ENCODE data around the gene SHB.

The SHB gene

GRCh38 chr9:37931592-37931991 is 137.4 kb downstream of the SHB start:
- H2BK15ac ChIP-seq (ENCODE audit: low read depth, poor library complexity, severe bottlenecking), result no peak overlapping the region
- no peak overlapping the region for H4K8ac ChIP-seq (ENCODE audit: low read length)
- DNase-seq, result no peak
- peaks cover 25% of the 10 kb centered on the region for H3K4me1 ChIP-seq (ENCODE audit: control insufficient read depth, insufficient read depth, low read depth, low read length)
- no peak overlapping the region for H3K23ac ChIP-seq (ENCODE audit: low read length in 2 of 2)
- peaks cover 26% of the 10 kb centered on the region for H3K79me1 ChIP-seq (replicated peaks; ENCODE audit: low read length, poor library complexity, severe bottlenecking)
- no peak overlapping the region for H2BK5ac ChIP-seq (ENCODE audit: low read depth, low read length, poor library complexity, severe bottlenecking)
- H2AFZ ChIP-seq (ENCODE audit: low read depth, low read length), result no peak overlapping the region
- WGBS, result 97% methylated on average over 3 of the region's 5 CpGs
- H3K36me3 ChIP-seq (ENCODE audit: control insufficient read depth in 1 of 2, insufficient read depth in 2 of 2, low read depth in 1 of 2, low read length in 2 of 2), result peaks cover 18 to 49% of the 10 kb centered on the region in 2 experiments
- no peak overlapping the region for H3K4me2 ChIP-seq (ENCODE audit: low read length, poor library complexity, severe bottlenecking)
- no peak overlapping the region for H2BK12ac ChIP-seq (ENCODE audit: low read length in 2 of 2)
- no peak overlapping the region for H3K18ac ChIP-seq (ENCODE audit: low read depth in 1 of 2, low read length in 2 of 2)
- H3K14ac ChIP-seq (ENCODE audit: low read length in 2 of 2), result no peak overlapping the region
- H3K4me3 ChIP-seq (ENCODE audit: insufficient read depth in 1 of 2, low read depth in 1 of 2, low read length in 2 of 2), result no peak overlapping the region
- no peak overlapping the region for H3K27ac ChIP-seq (ENCODE audit: low read length, poor library complexity, severe bottlenecking)
- no peaks in the 10 kb centered on the region for H3K27me3 ChIP-seq (ENCODE audit: control insufficient read depth in 1 of 2, insufficient read depth in 1 of 2, low read length in 2 of 2)
- no peak overlapping the region for H2BK120ac ChIP-seq (ENCODE audit: low read depth, low read length)
- H4K91ac ChIP-seq (ENCODE audit: low read length), result no peak overlapping the region
- H3K9me3 ChIP-seq (ENCODE audit: control insufficient read depth, low read length), result no peaks in the 10 kb centered on the region
- H2AK5ac ChIP-seq (ENCODE audit: low read length, severe bottlenecking), result no peak overlapping the region
- H3K4ac ChIP-seq (ENCODE audit: low read depth in 1 of 2, low read length in 2 of 2), result no peak overlapping the region
- no peak overlapping the region for H3K9ac ChIP-seq (ENCODE audit: low read length)

GRCh38 chr9:37929441-37929895 is 139.6 kb downstream of the SHB start:
- DNase-seq, result peak; percentile 88
- Histone ChIP-seq H4K8ac (ENCODE audit: low read length) (peak overlapping the region; percentile 16), H3K36me3 (ENCODE audit: control insufficient read depth in 1 of 2, insufficient read depth in 2 of 2, low read depth in 1 of 2, low read length in 2 of 2) (peaks cover 18 to 53% of the 10 kb centered on the region in 2 experiments), H3K27me3 (ENCODE audit: control insufficient read depth in 1 of 2, insufficient read depth in 1 of 2, low read length in 2 of 2) (no peaks in the 10 kb centered on the region), H3K4me1 (ENCODE audit: control insufficient read depth, insufficient read depth, low read depth, low read length) (peaks cover 43% of the 10 kb centered on the region), H3K18ac (ENCODE audit: low read depth in 1 of 2, low read length in 2 of 2) (peak overlapping the region; percentile 71 to 85), H3K14ac (ENCODE audit: low read length in 2 of 2) (peak overlapping the region in 1 of 2 experiments; percentile 51), H3K9me3 (ENCODE audit: control insufficient read depth, low read length) (no peaks in the 10 kb centered on the region), H2BK12ac (ENCODE audit: low read length in 2 of 2) (peak overlapping the region in 1 of 2 experiments; percentile 91), H3K4me3 (ENCODE audit: insufficient read depth in 1 of 2, low read depth in 1 of 2, low read length in 2 of 2) (no peak overlapping the region), H3K9ac (ENCODE audit: low read length) (no peak overlapping the region), H2AFZ (ENCODE audit: low read depth, low read length) (no peak overlapping the region), H3K79me1 (replicated peaks; ENCODE audit: low read length, poor library complexity, severe bottlenecking) (peaks cover 25% of the 10 kb centered on the region), H4K91ac (ENCODE audit: low read length) (peak overlapping the region; percentile 70), H3K4ac (ENCODE audit: low read depth in 1 of 2, low read length in 2 of 2) (peak overlapping the region; percentile 6 to 94), H2BK15ac (ENCODE audit: low read depth, poor library complexity, severe bottlenecking) (peak overlapping the region; percentile 29), H3K23ac (ENCODE audit: low read length in 2 of 2) (no peak overlapping the region), H2BK5ac (ENCODE audit: low read depth, low read length, poor library complexity, severe bottlenecking) (no peak overlapping the region), H2AK5ac (ENCODE audit: low read length, severe bottlenecking) (peak overlapping the region; percentile 30), H2BK120ac (ENCODE audit: low read depth, low read length) (no peak overlapping the region), H3K27ac (ENCODE audit: low read length, poor library complexity, severe bottlenecking) (peak overlapping the region; percentile 33), H3K4me2 (ENCODE audit: low read length, poor library complexity, severe bottlenecking) (no peak overlapping the region)
- 31% methylated on average over 11 of the region's 11 CpGs for WGBS

GRCh38 chr9:37928552-37929430 is 140.2 kb downstream of the SHB start:
- no peak overlapping the region for H3K4me2 ChIP-seq (ENCODE audit: low read length, poor library complexity, severe bottlenecking)
- H3K9ac ChIP-seq (ENCODE audit: low read length), result no peak overlapping the region
- peaks cover 21% of the 10 kb centered on the region for H3K79me1 ChIP-seq (replicated peaks; ENCODE audit: low read length, poor library complexity, severe bottlenecking)
- no peak overlapping the region for H3K4me3 ChIP-seq (ENCODE audit: insufficient read depth in 1 of 2, low read depth in 1 of 2, low read length in 2 of 2)
- no peak overlapping the region for H4K91ac ChIP-seq (ENCODE audit: low read length)
- peak overlapping the region; percentile 71 to 85 for H3K18ac ChIP-seq (ENCODE audit: low read depth in 1 of 2, low read length in 2 of 2)
- H3K4me1 ChIP-seq (ENCODE audit: control insufficient read depth, insufficient read depth, low read depth, low read length), result peaks cover 42% of the 10 kb centered on the region
- no peak overlapping the region for H2AK5ac ChIP-seq (ENCODE audit: low read length, severe bottlenecking)
- no peak overlapping the region for H2BK5ac ChIP-seq (ENCODE audit: low read depth, low read length, poor library complexity, severe bottlenecking)
- peak overlapping the region; percentile 58 for H4K8ac ChIP-seq (ENCODE audit: low read length)
- H3K23ac ChIP-seq (ENCODE audit: low read length in 2 of 2), result no peak overlapping the region
- peak overlapping the region in 1 of 2 experiments; percentile 13 for H3K14ac ChIP-seq (ENCODE audit: low read length in 2 of 2)
- peak overlapping the region; percentile 75 for H2BK15ac ChIP-seq (ENCODE audit: low read depth, poor library complexity, severe bottlenecking)
- no peak overlapping the region for H2AFZ ChIP-seq (ENCODE audit: low read depth, low read length)
- no peaks in the 10 kb centered on the region for H3K9me3 ChIP-seq (ENCODE audit: control insufficient read depth, low read length)
- H2BK120ac ChIP-seq (ENCODE audit: low read depth, low read length), result peak overlapping the region; percentile 45
- no peak for DNase-seq
- H3K4ac ChIP-seq (ENCODE audit: low read depth in 1 of 2, low read length in 2 of 2), result peak overlapping the region in 1 of 2 experiments; percentile 6
- WGBS, result 94% methylated on average over 20 of the region's 20 CpGs
- peak overlapping the region; percentile 11 to 49 for H2BK12ac ChIP-seq (ENCODE audit: low read length in 2 of 2)
- H3K36me3 ChIP-seq (ENCODE audit: control insufficient read depth in 1 of 2, insufficient read depth in 2 of 2, low read depth in 1 of 2, low read length in 2 of 2), result peaks cover 18 to 52% of the 10 kb centered on the region in 2 experiments
- peak overlapping the region; percentile 33 for H3K27ac ChIP-seq (ENCODE audit: low read length, poor library complexity, severe bottlenecking)
- H3K27me3 ChIP-seq (ENCODE audit: control insufficient read depth in 1 of 2, insufficient read depth in 1 of 2, low read length in 2 of 2), result no peaks in the 10 kb centered on the region

All from mesenchymal stem cell (in vitro differentiated cells and primary cell).